IMR-90 (cell line): ENCODE measurements around the gene CRTC1. TPM values are rescaled to one million over a fixed set of nuclear protein-coding genes. Genes with fewer than 3 reads are reported as not detected.

Experiments
- ATAC-seq: fragments of 200-7000 bp; cut with Tn5 transposase; 2 replicates; pipeline ENCODE4 v1.9.1; 2020; ENCODE audit warnings: low read depth, mild to moderate bottlenecking, moderate library complexity
- BruUV-seq: library from RNA; stranded (reverse); fragments of 400-500 nt; replicated peaks from 2 replicates; lab custom pipeline; 2021; lab: Mats Ljungman, UMichigan
- CTCF ChIA-PET: fragments of 300-600 bp; formaldehyde crosslinking; extraction: SDS; loops from one replicate; lab custom pipeline; 2021; ENCODE audit warnings: antibody characterized with exemption; lab: Yijun Ruan, JAX
- POLR2A ChIA-PET: fragments of 300-600 bp; sonication (Branson Sonifier 250); formaldehyde crosslinking; loops from one replicate; lab custom pipeline; 2022; ENCODE audit warnings: antibody characterized with exemption; ENCODE audit not compliant: unreplicated experiment; lab: Charles Lee
- DNase-seq: peaks from one replicate; pipeline ENCODE4 v3.0.0; 2013
- H2AFZ ChIP-seq: replicated peaks from 2 replicates; pipeline ENCODE3; 2013; ENCODE audit warnings: low read length, mild to moderate bottlenecking; ENCODE audit not compliant: poor library complexity
- H2AK5ac ChIP-seq: 2 replicates; pipeline ENCODE4 v1.6.1; 2013; ENCODE audit warnings: low read depth, low read length, inconsistent platforms
- H2AK9ac ChIP-seq: replicated peaks from 2 replicates; pipeline ENCODE3; 2013; ENCODE audit warnings: mild to moderate bottlenecking, low read depth, low read length, moderate library complexity; ENCODE audit not compliant: poor library complexity
- H2BK120ac ChIP-seq: 2 replicates; pipeline ENCODE4 v1.6.1; 2013; ENCODE audit warnings: low read depth, low read length, inconsistent platforms
- H2BK15ac ChIP-seq: 3 replicates; pipeline ENCODE4 v1.6.1; 2013; ENCODE audit warnings: low read depth, low read length, inconsistent platforms
- H2BK20ac ChIP-seq: 2 replicates; pipeline ENCODE4 v1.6.1; 2013; ENCODE audit warnings: low read depth, mild to moderate bottlenecking, inconsistent platforms, low read length, moderate library complexity
- H2BK5ac ChIP-seq: 2 replicates; pipeline ENCODE4 v1.6.1; 2013; ENCODE audit warnings: mild to moderate bottlenecking, low read depth, low read length, inconsistent platforms; ENCODE audit not compliant: poor library complexity, severe bottlenecking
- H3K14ac ChIP-seq: replicated peaks from 2 replicates; pipeline ENCODE4 v1.6.1; 2013; ENCODE audit warnings: low read depth, low read length, inconsistent platforms
- H3K18ac ChIP-seq: 2 replicates; pipeline ENCODE4 v1.6.1; 2013; ENCODE audit warnings: low read depth, low read length, control low read depth
- H3K23ac ChIP-seq: 2 replicates; pipeline ENCODE4 v1.6.1; 2013; ENCODE audit warnings: low read depth, low read length, inconsistent platforms
- H3K27ac ChIP-seq: 2 replicates; pipeline ENCODE4 v1.5.1; 2013; ENCODE audit warnings: mild to moderate bottlenecking, control low read depth, low read length; ENCODE audit not compliant: insufficient read depth
- H3K27me3 ChIP-seq: 2 replicates; pipeline ENCODE4 v1.6.1; 2013; ENCODE audit warnings: low read length; ENCODE audit not compliant: control insufficient read depth, insufficient read depth
- H3K36me3 ChIP-seq: 2 replicates; pipeline ENCODE4 v1.6.1; 2013; ENCODE audit warnings: low read length, mixed read lengths; ENCODE audit not compliant: control insufficient read depth, insufficient read depth
- H3K4ac ChIP-seq: 2 replicates; pipeline ENCODE4 v1.6.1; 2013; ENCODE audit warnings: low read depth, low read length, inconsistent platforms
- H3K4me1 ChIP-seq: 2 replicates; pipeline ENCODE4 v1.6.1; 2013; ENCODE audit warnings: low read length, mixed read lengths; ENCODE audit not compliant: control insufficient read depth, insufficient read depth
- H3K4me2 ChIP-seq: 2 replicates; pipeline ENCODE4 v1.6.1; 2013; ENCODE audit warnings: low read depth, mild to moderate bottlenecking, control low read depth, low read length, moderate library complexity
- H3K4me3 ChIP-seq: 2 replicates; pipeline ENCODE4 v1.5.1; 2013; ENCODE audit warnings: low read depth, mild to moderate bottlenecking, control low read depth, low read length, moderate library complexity; ENCODE audit not compliant: insufficient read depth
- H3K56ac ChIP-seq: 2 replicates; pipeline ENCODE4 v1.6.1; 2013; ENCODE audit warnings: low read length, inconsistent platforms; ENCODE audit not compliant: insufficient read depth; ENCODE audit errors: extremely low read depth
- H3K79me1 ChIP-seq, 2 experiments: 2 replicates each; pipeline ENCODE4 v1.6.1; 2013; ENCODE audit warnings: low read length in 2 of 2, inconsistent platforms in 1 of 2, low read depth in 1 of 2
- H3K9ac ChIP-seq: 2 replicates; pipeline ENCODE4 v1.6.1; 2013; ENCODE audit warnings: low read depth, low read length, control low read depth
- H3K9me1 ChIP-seq: 2 replicates; pipeline ENCODE4 v1.6.1; 2013; ENCODE audit warnings: low read length, inconsistent platforms; ENCODE audit not compliant: insufficient read depth
- H3K9me3 ChIP-seq: 2 replicates; pipeline ENCODE4 v1.6.1; 2013; ENCODE audit warnings: low read length; ENCODE audit not compliant: control insufficient read depth, insufficient read depth
- H4K20me1 ChIP-seq: 2 replicates; pipeline ENCODE4 v1.6.1; 2013; ENCODE audit warnings: low read length, inconsistent platforms; ENCODE audit not compliant: insufficient read depth
- H4K5ac ChIP-seq: 2 replicates; pipeline ENCODE4 v1.6.1; 2013; ENCODE audit warnings: mild to moderate bottlenecking, low read depth, low read length, control low read depth
- H4K8ac ChIP-seq, 2 experiments: 2 replicates each; pipeline ENCODE4 v1.6.1; 2013; ENCODE audit warnings: low read depth in 2 of 2, low read length in 2 of 2, control low read depth in 1 of 2, inconsistent platforms in 1 of 2
- H4K91ac ChIP-seq: 2 replicates; pipeline ENCODE4 v1.6.1; 2013; ENCODE audit warnings: low read depth, low read length, inconsistent platforms; ENCODE audit not compliant: insufficient read depth
- BHLHE40 ChIP-seq: fragments of 150-350 bp; IDR thresholded peaks from 2 replicates; pipeline ENCODE4 v1.6.1; 2016; ENCODE audit warnings: mild to moderate bottlenecking, low read depth, low read length
- CEBPB ChIP-seq: IDR thresholded peaks from 2 replicates; pipeline ENCODE4 v1.6.1; 2012; ENCODE audit warnings: low read depth, low read length, improper control_type of control experiment
- ELK1 ChIP-seq: fragments of 150-350 bp; IDR thresholded peaks from 2 replicates; pipeline ENCODE4 v1.6.1; 2016; ENCODE audit warnings: low read depth, mild to moderate bottlenecking, low read length, moderate library complexity, borderline replicate concordance
- FOS ChIP-seq: fragments of 150-350 bp; IDR thresholded peaks from 2 replicates; pipeline ENCODE4 v1.6.1; 2016; ENCODE audit warnings: low read depth, low read length
- MAFK ChIP-seq: IDR thresholded peaks from 2 replicates; pipeline ENCODE4 v1.6.1; 2012; ENCODE audit warnings: low read depth, low read length, improper control_type of control experiment
- MAZ ChIP-seq: IDR thresholded peaks from 2 replicates; pipeline ENCODE4 v1.6.1; 2012; ENCODE audit warnings: low read depth, mild to moderate bottlenecking, low read length, improper control_type of control experiment, moderate library complexity, borderline replicate concordance
- POLR2A ChIP-seq: IDR thresholded peaks from 2 replicates; pipeline ENCODE4 v1.6.1; 2012; ENCODE audit warnings: mild to moderate bottlenecking, low read depth, low read length
- RAD21 ChIP-seq: IDR thresholded peaks from 2 replicates; pipeline ENCODE4 v1.6.1; 2012; ENCODE audit warnings: low read length, improper control_type of control experiment
- USF2 ChIP-seq: fragments of 150-350 bp; IDR thresholded peaks from 2 replicates; pipeline ENCODE4 v1.6.1; 2017; ENCODE audit warnings: mild to moderate bottlenecking, antibody characterized with exemption, low read length, low read depth
- WGBS, 2 experiments: methylation state at CpG; one replicate each; pipeline versions ENCODE4 v1.1.5 to v1.1.7; 2013; ENCODE audit warnings: missing lambda C conversion rate in 2 of 2; ENCODE audit not compliant: insufficient read length in 1 of 2; ENCODE audit errors: extremely low coverage in 2 of 2; 5-methylcytosine and 5-hydroxymethylcytosine counted together
- dilution Hi-C: fragments of 300-500 bp; cut with HindIII; formaldehyde crosslinking; loops from one replicate; pipeline ENCODE4 v1.14.3; 2018; ENCODE audit warnings: low sequenced_read_pairs; ENCODE audit not compliant: unreplicated experiment
- in situ Hi-C: fragments of 300-500 bp; cut with MboI; formaldehyde crosslinking; loops from 3 replicates; pipeline ENCODE4 v1.14.3; 2019; ENCODE audit warnings: low sequenced_read_pairs, inconsistent platforms, mixed read lengths
- intact Hi-C: fragments of 100-400 bp; cut with micrococcal nuclease; formaldehyde crosslinking; loops from 2 replicates; pipeline ENCODE4 v1.10.0; 2022
- polyA plus RNA-seq, 3 experiments: library from polyadenylated mRNA; depleted of rRNA; stranded (reverse); fragments of >200 nt; gene quantifications; 2 replicates each; pipeline ENCODE4 v1.2.3, GENCODE V29; 2012; ENCODE audit warnings: low replicate concordance in 1 of 3
- total RNA-seq: library from RNA; depleted of rRNA; stranded (reverse); fragments of >200 nt; gene quantifications from 2 replicates; pipeline ENCODE4 v1.2.3, GENCODE V29; 2012

Gene CRTC1
- total and polyA plus RNA-seq, 2 of the 4 experiments (the other 2 are of a cell fraction): 0.18 to 5.7 TPM

GRCh38 chr19:18791315-18791678, 107.8 kb downstream of the CRTC1 start:
- dilution Hi-C loops (no loop called here), in situ Hi-C loops (no loop called here), intact Hi-C loops (no loop called here)
- no peak overlapping the region for H3K18ac ChIP-seq
- H4K91ac ChIP-seq: no peak overlapping the region
- DNase-seq (no peak), ATAC-seq (no peak)
- no CpG with 5 or more reads among the region's 21 CpGs for WGBS, 2 experiments
- no peak overlapping the region for H4K8ac ChIP-seq
- peaks cover 4% of the 10 kb centered on the region for H3K9me3 ChIP-seq
- no peak overlapping the region for H2AK9ac ChIP-seq
- CTCF ChIA-PET: no interaction called here
- no peak overlapping the region for H3K4me2 ChIP-seq
- H4K20me1 ChIP-seq: peaks cover 8% of the 10 kb centered on the region; the same call in 1 of the 2 replicates
- no peaks in the 10 kb centered on the region for H3K79me1 ChIP-seq
- H2AK5ac ChIP-seq: no peak overlapping the region
- no peak overlapping the region for H4K5ac ChIP-seq
- no peak overlapping the region for H2BK15ac ChIP-seq
- no TSS peak for BruUV-seq
- no peak overlapping the region for H2BK20ac ChIP-seq
- H2BK120ac ChIP-seq: no peak overlapping the region
- H3K56ac ChIP-seq: no peak overlapping the region
- H3K23ac ChIP-seq: no peak overlapping the region
- H3K27me3 ChIP-seq: peaks cover 72% of the 10 kb centered on the region
- H3K4me1 ChIP-seq: peaks cover 2% of the 10 kb centered on the region; the same call in 1 of the 2 replicates
- no peak overlapping the region for H2BK5ac ChIP-seq
- no peak overlapping the region for H3K4me3 ChIP-seq
- no peaks in the 10 kb centered on the region for H3K36me3 ChIP-seq
- H2AFZ ChIP-seq: no peak overlapping the region
- H3K9ac ChIP-seq: no peak overlapping the region
- no peaks in the 10 kb centered on the region for H3K9me1 ChIP-seq
- H3K4ac ChIP-seq: no peak overlapping the region
- POLR2A ChIA-PET: no interaction called here
- H3K27ac ChIP-seq: no peak overlapping the region
- TF ChIP-seq CEBPB (no peak), POLR2A (no peak), RAD21 (no peak), FOS (no peak), MAFK (no peak), ELK1 (no peak), USF2 (no peak), BHLHE40 (no peak), MAZ (no peak)
- no peak overlapping the region for H3K14ac ChIP-seq
